BE2C (cell line): ENCODE data around the gene RNLS.

Experiments
- DNase-seq: peaks from one replicate; pipeline ENCODE4 v3.0.0-alpha.2; 2020
- H3K27me3 ChIP-seq: fragments of 250-450 bp; sonication (Bioruptor Pico); 2 replicates; pipeline ENCODE4 v1.5.1; 2020; ENCODE audit warnings: mild to moderate bottlenecking
- H3K36me3 ChIP-seq: fragments of 250-450 bp; sonication (Bioruptor Pico); 2 replicates; pipeline ENCODE4 v1.5.1; 2020; ENCODE audit warnings: mild to moderate bottlenecking
- H3K4me1 ChIP-seq: fragments of 250-450 bp; sonication (Bioruptor Pico); 2 replicates; pipeline ENCODE4 v1.5.1; 2020
- H3K4me3 ChIP-seq: 2 replicates; pipeline ENCODE4 v1.5.1; 2011; ENCODE audit warnings: low read depth, low read length
- H3K9me3 ChIP-seq: fragments of 250-450 bp; sonication (Bioruptor Pico); 2 replicates; pipeline ENCODE4 v1.5.1; 2020
- CTCF ChIP-seq: IDR thresholded peaks from 2 replicates; pipeline ENCODE4 v1.5.1; 2012; ENCODE audit warnings: mild to moderate bottlenecking, low read depth, low read length

The RNLS gene

DNA sequence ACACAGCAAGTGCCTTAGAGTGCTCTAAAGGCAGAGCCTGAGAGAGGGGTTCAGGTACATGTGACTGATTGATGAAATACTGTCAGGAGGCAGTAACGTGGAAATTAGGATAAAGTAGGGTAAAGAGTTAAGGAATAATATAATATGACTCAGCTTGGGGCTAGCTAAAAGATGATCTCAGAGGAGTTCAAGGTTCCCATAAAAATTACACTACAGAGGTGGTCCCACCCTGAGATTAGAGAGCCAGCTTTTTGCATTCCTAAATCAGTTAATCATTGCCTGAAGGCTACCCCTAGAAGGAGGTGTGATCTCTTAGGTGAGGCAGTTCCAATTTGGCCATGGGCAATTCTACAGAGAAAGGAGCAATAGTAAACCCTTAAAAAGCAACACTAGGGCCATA is 9.3 kb upstream of the RNLS start:
- DNase-seq = no peak
- TF ChIP-seq CTCF = no peak
- H3K36me3 ChIP-seq = no peaks in the 10 kb centered on the region

GRCh38 chr10:88586462-88586861 is 3.3 kb upstream of the RNLS start, which contains the start of gene LIPJ:
LIPJ (plus strand) TSS chr10:88586762; CDS start chr10:88590688, 3,926 bp downstream.
- H3K4me3 ChIP-seq = no peak within 1 kb of the TSS
- H3K9me3 ChIP-seq = no peaks in the 10 kb centered on the region
- no peaks in the 10 kb centered on the region for H3K4me1 ChIP-seq
- no peak for TF ChIP-seq CTCF
- H3K27me3 ChIP-seq = no peaks in the 10 kb centered on the region
- DNase-seq = no peak
- H3K36me3 ChIP-seq = no peaks in the 10 kb centered on the region

More for the DNA sequence above, 9.3 kb upstream of the RNLS start:
- no peak overlapping the region for H3K4me3 ChIP-seq
- no peaks in the 10 kb centered on the region for H3K4me1 ChIP-seq
- H3K27me3 ChIP-seq = no peaks in the 10 kb centered on the region
- no peaks in the 10 kb centered on the region for H3K9me3 ChIP-seq

DNA sequence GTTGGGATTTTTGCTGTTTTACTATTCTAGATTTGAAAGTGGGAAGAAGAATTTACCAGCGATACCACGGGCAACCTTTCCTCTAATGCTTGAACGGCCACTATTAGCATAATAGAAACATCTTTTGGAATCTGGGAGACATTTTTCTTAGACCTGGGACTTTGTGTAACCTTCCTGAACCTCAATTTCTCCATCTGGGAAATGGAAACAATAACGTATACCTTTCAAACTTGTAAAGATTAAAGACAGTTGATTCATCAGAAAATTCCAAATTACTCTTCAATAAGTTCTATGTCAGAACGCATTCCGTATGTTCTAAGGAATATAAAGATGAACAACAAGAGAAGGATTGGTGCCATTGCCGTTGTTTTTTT is 453 bp upstream of the RNLS start:
- Histone ChIP-seq H3K4me3 (peak overlapping the region; percentile 57), H3K27me3 (no peaks in the 10 kb centered on the region), H3K36me3 (no peaks in the 10 kb centered on the region), H3K4me1 (no peaks in the 10 kb centered on the region), H3K9me3 (no peaks in the 10 kb centered on the region)
- no peak for DNase-seq
- TF ChIP-seq CTCF = no peak

- Histone ChIP-seq H3K9me3 (no peaks in the 10 kb centered on the region), H3K27me3 (no peaks in the 10 kb centered on the region), H3K4me1 (no peaks in the 10 kb centered on the region), H3K36me3 (no peaks in the 10 kb centered on the region), H3K4me3 (no peak overlapping the region; the same call in 1 of the 2 replicates)
- DNase-seq = no peak
- TF ChIP-seq CTCF = no peak
Measured at GRCh38 chr10:88582411-88582805, 710 bp downstream of the RNLS start.

GRCh38 chr10:88565072-88565471 is 18.0 kb downstream of the RNLS start:
- peak; percentile 43; the same call in 1 of the 2 replicates for TF ChIP-seq CTCF
- Histone ChIP-seq H3K27me3 (no peaks in the 10 kb centered on the region), H3K4me1 (no peaks in the 10 kb centered on the region), H3K36me3 (no peaks in the 10 kb centered on the region), H3K4me3 (no peak overlapping the region), H3K9me3 (no peaks in the 10 kb centered on the region)
- no peak for DNase-seq

- no peak for TF ChIP-seq CTCF
- no peak for DNase-seq
- H3K9me3 ChIP-seq = no peaks in the 10 kb centered on the region
- no peak overlapping the region for H3K4me3 ChIP-seq
- H3K4me1 ChIP-seq = no peaks in the 10 kb centered on the region
- H3K27me3 ChIP-seq = no peaks in the 10 kb centered on the region
- no peaks in the 10 kb centered on the region for H3K36me3 ChIP-seq
Measured at GRCh38 chr10:88562152-88562551, 21.0 kb downstream of the RNLS start.
